22Rv1 (cell line): ENCODE measurements around the gene ESYT2.

ENCODE experiments used
- H3K27ac ChIP-seq: fragments of 450-650 bp; 2 replicates; pipeline ENCODE4 v1.5.1; 2017
- ZFX ChIP-seq: fragments of 450-650 bp; IDR thresholded peaks from 2 replicates; pipeline ENCODE4 v1.6.1; 2017; ENCODE audit warnings: antibody characterized with exemption, borderline replicate concordance
- TF ChIP-seq, protein P1 (sequence below): fragments of 450-650 bp; IDR thresholded peaks from 2 replicates; pipeline ENCODE4 v1.5.1; 2017; ENCODE audit warnings: mild to moderate bottlenecking

ESYT2 gene

DNA sequence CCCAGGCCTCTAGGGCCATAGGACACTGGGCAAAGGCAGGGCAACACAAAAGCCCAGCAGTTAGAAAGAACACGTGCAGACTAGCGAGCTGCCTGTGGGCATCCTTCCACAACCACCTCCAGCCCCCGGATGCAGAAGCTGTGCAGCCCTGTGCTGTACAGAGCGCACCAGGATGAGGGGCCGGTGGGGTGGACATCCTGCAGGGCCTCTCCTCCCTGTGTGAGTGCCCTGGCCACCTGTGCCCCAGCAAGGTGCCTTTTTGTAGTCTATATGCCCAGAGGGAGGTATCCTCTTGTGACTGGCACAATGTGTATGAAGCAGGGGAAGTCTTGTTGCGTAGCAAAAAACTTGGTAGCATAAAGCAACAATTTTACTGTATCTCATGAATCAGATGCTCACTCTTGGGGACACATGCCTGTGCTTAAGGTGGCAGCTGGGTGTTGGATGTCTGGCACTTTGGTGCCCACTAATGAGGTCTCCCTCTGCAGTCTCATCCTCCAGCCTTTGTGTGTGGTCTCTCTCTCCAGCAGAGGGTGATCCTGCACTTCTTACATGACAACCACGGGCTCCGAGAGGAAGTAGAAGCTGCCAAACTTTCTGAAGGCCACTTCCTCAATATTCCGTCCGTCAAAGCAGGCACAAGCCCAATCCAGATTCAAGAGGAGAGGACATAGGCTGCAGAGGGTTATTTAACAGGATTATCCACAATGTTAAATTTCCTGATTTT lies 133.4 kb downstream of the ESYT2 start:
- no peak overlapping the region for H3K27ac ChIP-seq
- no peak for TF ChIP-seq ZFX
- TF ChIP-seq, protein P1, sequence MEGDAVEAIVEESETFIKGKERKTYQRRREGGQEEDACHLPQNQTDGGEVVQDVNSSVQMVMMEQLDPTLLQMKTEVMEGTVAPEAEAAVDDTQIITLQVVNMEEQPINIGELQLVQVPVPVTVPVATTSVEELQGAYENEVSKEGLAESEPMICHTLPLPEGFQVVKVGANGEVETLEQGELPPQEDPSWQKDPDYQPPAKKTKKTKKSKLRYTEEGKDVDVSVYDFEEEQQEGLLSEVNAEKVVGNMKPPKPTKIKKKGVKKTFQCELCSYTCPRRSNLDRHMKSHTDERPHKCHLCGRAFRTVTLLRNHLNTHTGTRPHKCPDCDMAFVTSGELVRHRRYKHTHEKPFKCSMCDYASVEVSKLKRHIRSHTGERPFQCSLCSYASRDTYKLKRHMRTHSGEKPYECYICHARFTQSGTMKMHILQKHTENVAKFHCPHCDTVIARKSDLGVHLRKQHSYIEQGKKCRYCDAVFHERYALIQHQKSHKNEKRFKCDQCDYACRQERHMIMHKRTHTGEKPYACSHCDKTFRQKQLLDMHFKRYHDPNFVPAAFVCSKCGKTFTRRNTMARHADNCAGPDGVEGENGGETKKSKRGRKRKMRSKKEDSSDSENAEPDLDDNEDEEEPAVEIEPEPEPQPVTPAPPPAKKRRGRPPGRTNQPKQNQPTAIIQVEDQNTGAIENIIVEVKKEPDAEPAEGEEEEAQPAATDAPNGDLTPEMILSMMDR = peak; percentile 22; the same call in 1 of the 2 replicates

GRCh38 chr7:158695056-158695455 lies 134.3 kb downstream of the ESYT2 start:
- H3K27ac ChIP-seq = no peak overlapping the region
- TF ChIP-seq, protein P1 = no peak
- TF ChIP-seq ZFX = no peak

GRCh38 chr7:158694650-158695049 lies 134.7 kb downstream of the ESYT2 start:
- no peak for TF ChIP-seq ZFX
- TF ChIP-seq, protein P1 = no peak
- no peak overlapping the region for H3K27ac ChIP-seq

- no peak overlapping the region for H3K27ac ChIP-seq
- TF ChIP-seq, protein P1 = no peak
- no peak for TF ChIP-seq ZFX
These were observed 139.8 kb downstream of the ESYT2 start for GRCh38 chr7:158689488-158689887.

DNA sequence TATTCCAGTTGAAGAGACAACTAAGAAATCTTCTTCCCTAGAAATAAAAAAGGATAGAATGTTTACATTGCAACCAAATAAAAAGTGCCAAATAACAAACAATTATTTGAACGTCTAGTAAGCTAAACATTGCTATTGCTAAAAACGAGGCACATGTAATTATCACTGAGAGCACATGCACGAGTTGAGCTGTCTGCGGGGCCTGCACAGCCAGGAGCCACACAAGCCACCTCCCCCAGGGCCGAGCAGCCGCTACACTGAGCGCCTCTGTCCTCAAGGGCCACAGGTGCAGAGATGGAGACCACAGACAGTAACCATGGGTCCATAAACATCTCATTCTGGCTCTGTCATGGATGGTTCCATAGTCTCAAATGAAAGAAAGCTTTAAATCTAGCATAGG lies 141.9 kb downstream of the ESYT2 start:
- H3K27ac ChIP-seq = no peak overlapping the region
- TF ChIP-seq, protein P1 = no peak
- TF ChIP-seq ZFX = no peak

GRCh38 chr7:158685693-158686092 lies 143.6 kb downstream of the ESYT2 start:
- TF ChIP-seq, protein P1 = no peak
- TF ChIP-seq ZFX = no peak
- H3K27ac ChIP-seq = no peak overlapping the region

- TF ChIP-seq ZFX = no peak
- TF ChIP-seq, protein P1 = no peak
- H3K27ac ChIP-seq = no peak overlapping the region
These were observed 145.0 kb downstream of the ESYT2 start for GRCh38 chr7:158684329-158684728.
